SK-N-MC (cell line): ENCODE measurements around the gene AGBL1.

Experiments
- EZH2 ChIP-seq: fragments of 200-600 bp; sonication (generic); IDR thresholded peaks from one replicate; pipeline ENCODE4 v1.6.1; 2017; ENCODE audit warnings: antibody characterized with exemption
- FOXP2 ChIP-seq: optimal IDR thresholded peaks from 2 replicates; pipeline ENCODE3; 2011; ENCODE audit warnings: mild to moderate bottlenecking, moderate library complexity; ENCODE audit not compliant: insufficient read depth; ENCODE audit errors: extremely low read length, control extremely low read depth
- POLR2AphosphoS5 ChIP-seq: IDR thresholded peaks from 2 replicates; pipeline ENCODE4 v1.6.1; 2012; ENCODE audit warnings: mild to moderate bottlenecking, low read depth, low read length, borderline replicate concordance

DNA sequence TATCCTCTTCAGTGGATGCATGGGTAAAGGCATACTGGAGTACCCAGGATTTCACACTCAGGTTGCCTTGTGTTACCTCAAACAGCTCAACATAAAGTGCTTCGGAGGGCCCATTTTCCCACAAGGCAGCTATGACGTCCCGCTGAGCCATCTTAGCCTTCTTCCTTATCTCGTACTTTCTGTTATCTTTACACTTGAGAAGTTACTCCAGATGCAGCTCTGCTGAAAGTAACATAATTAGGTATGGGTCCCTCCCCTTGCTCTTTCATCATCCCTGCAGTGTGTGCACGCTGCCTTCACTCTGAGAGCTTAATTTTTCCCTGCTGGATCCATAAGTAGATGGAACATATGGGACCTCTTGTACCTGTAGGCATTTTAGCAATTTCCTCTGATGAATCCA is 410.3 kb downstream of the AGBL1 start:
- TF ChIP-seq FOXP2 = no peak
- no peak for TF ChIP-seq POLR2AphosphoS5
- no peak for TF ChIP-seq EZH2
